Effector memory CD4-positive, alpha-beta T cell (primary cell): ENCODE data around the gene ART1.

Source experiments
- DNase-seq, 3 donors: peaks; one replicate each; pipeline ENCODE4 v3.0.0-alpha.2; 2020
- H3K27ac ChIP-seq: 2 replicates; pipeline ENCODE4 v1.7.0; 2013; ENCODE audit warnings: mild to moderate bottlenecking, low read length, moderate library complexity; ENCODE audit not compliant: insufficient read depth, poor library complexity, severe bottlenecking
- H3K27me3 ChIP-seq: replicated peaks from 2 replicates; pipeline ENCODE4 v1.7.0; 2013; ENCODE audit warnings: mild to moderate bottlenecking, low read length; ENCODE audit not compliant: insufficient read depth, control insufficient read depth, poor library complexity, severe bottlenecking
- H3K36me3 ChIP-seq: 2 replicates; pipeline ENCODE4 v1.7.0; 2013; ENCODE audit warnings: mild to moderate bottlenecking, low read length, moderate library complexity; ENCODE audit not compliant: control insufficient read depth, insufficient read depth
- H3K4me1 ChIP-seq: 2 replicates; pipeline ENCODE4 v1.7.0; 2013; ENCODE audit warnings: low read length, mild to moderate bottlenecking; ENCODE audit not compliant: control insufficient read depth, insufficient read depth, poor library complexity, severe bottlenecking
- H3K4me3 ChIP-seq: 2 replicates; pipeline ENCODE4 v1.7.0; 2013; ENCODE audit warnings: low read length, low read depth, mild to moderate bottlenecking; ENCODE audit not compliant: insufficient read depth, poor library complexity, severe bottlenecking
- H3K9me3 ChIP-seq: 2 replicates; pipeline ENCODE4 v1.7.0; 2013; ENCODE audit warnings: mild to moderate bottlenecking, low read length, moderate library complexity; ENCODE audit not compliant: control insufficient read depth

The ART1 gene

DNA sequence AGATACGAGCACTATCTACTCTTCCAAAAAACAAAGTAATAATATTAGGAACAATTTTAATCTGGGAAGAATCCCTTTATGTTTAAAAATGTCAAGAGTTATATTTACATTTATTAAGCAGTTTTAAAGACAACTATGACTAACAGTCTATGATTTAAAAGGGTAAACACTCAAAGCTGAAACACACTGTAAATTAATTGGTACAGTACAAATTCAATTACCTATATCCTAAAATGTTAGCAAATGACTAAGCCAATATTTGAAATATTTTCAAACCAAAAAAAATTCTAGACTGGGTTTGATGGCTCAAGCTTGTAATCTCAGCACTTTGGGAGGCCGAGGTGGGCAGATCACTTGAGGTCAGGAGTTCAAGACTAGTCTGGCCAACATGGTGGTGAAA, 62.2 kb downstream of the ART1 start:
- Histone ChIP-seq H3K36me3 (peaks cover 54% of the 10 kb centered on the region), H3K27ac (no peak overlapping the region), H3K4me3 (no peak overlapping the region), H3K4me1 (no peaks in the 10 kb centered on the region), H3K9me3 (no peaks in the 10 kb centered on the region), H3K27me3 (no peaks in the 10 kb centered on the region)
- no peak for DNase-seq

GRCh38 chr11:3709977-3710376, 65.0 kb downstream of the ART1 start:
- Histone ChIP-seq H3K27me3 (no peaks in the 10 kb centered on the region), H3K9me3 (no peaks in the 10 kb centered on the region), H3K36me3 (peaks cover 60% of the 10 kb centered on the region), H3K4me1 (no peaks in the 10 kb centered on the region), H3K27ac (no peak overlapping the region), H3K4me3 (no peak overlapping the region)
- no peak for DNase-seq

GRCh38 chr11:3710485-3711259, 65.7 kb downstream of the ART1 start:
- Histone ChIP-seq H3K4me1 (no peaks in the 10 kb centered on the region), H3K4me3 (no peak overlapping the region), H3K27me3 (no peaks in the 10 kb centered on the region), H3K9me3 (no peaks in the 10 kb centered on the region), H3K27ac (no peak overlapping the region), H3K36me3 (peaks cover 60% of the 10 kb centered on the region)
- no peak for DNase-seq

DNA sequence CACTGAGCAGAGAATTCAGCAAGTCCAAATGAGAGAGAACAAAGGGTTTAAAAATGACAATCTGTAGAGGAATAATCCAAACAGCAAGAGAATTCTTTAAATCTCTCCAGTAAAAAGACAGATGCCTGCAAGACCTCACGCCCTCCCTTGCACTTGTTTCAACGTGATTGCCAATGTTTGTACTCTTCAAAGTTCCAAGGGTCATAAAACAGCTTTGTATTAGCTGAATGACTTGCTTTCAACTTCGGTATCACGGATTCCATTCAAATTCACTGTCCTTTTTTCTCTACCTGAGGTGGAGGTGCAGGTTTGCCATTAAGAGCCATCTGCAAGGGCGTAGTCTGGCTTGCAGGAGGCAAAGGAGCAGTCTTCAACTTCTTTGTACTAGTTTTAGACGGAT, 67.3 kb downstream of the ART1 start:
- no peak for DNase-seq
- H3K27me3 ChIP-seq: no peaks in the 10 kb centered on the region
- no peaks in the 10 kb centered on the region for H3K9me3 ChIP-seq
- H3K4me3 ChIP-seq: no peak overlapping the region
- peaks cover 65% of the 10 kb centered on the region for H3K36me3 ChIP-seq
- H3K27ac ChIP-seq: no peak overlapping the region
- H3K4me1 ChIP-seq: no peaks in the 10 kb centered on the region
